KBM-7 (cell line): ENCODE measurements around the gene ZNF438.
"Not testable (repeated sequence)": the region's sequence is repeated elsewhere in the genome, so short reads cannot be mapped to it uniquely, and the experiment has no call there.

Experiments
- DNase-seq: peaks from one replicate; pipeline ENCODE4 v3.0.0-alpha.2; 2015
- in situ Hi-C: fragments of 300-500 bp; cut with MboI; formaldehyde crosslinking; loops from 2 replicates; pipeline ENCODE4 v1.14.3; 2020; ENCODE audit warnings: low sequenced_read_pairs, low pct_unique_long_range_greater_than_20kb, mixed read lengths

Gene ZNF438

GRCh38 chr10:30967650-30968410 lies 63.8 kb downstream of the ZNF438 start:
- in situ Hi-C loops: no loop called here
- no peak for DNase-seq

- in situ Hi-C loops: no loop called here
- no peak for DNase-seq
Measured at GRCh38 chr10:30963992-30964930, 67.4 kb downstream of the ZNF438 start.

- DNase-seq: no peak
- in situ Hi-C loops: no loop called here
Measured at GRCh38 chr10:30962522-30962921, 69.1 kb downstream of the ZNF438 start.

GRCh38 chr10:30959836-30960210 lies 71.8 kb downstream of the ZNF438 start:
- DNase-seq: no peak
- in situ Hi-C loops: no loop called here

GRCh38 chr10:30949218-30949617 lies 82.4 kb downstream of the ZNF438 start:
- DNase-seq, in situ Hi-C loops: not testable (repeated sequence)

GRCh38 chr10:30944005-30944404 lies 87.7 kb downstream of the ZNF438 start:
- in situ Hi-C loops: no loop called here
- DNase-seq: no peak

- in situ Hi-C loops: no loop called here
- no peak for DNase-seq
Measured at GRCh38 chr10:30943451-30943850, 88.2 kb downstream of the ZNF438 start.

GRCh38 chr10:30940256-30940655 lies 91.4 kb downstream of the ZNF438 start:
- in situ Hi-C loops: no loop called here
- no peak for DNase-seq

- DNase-seq: no peak
- in situ Hi-C loops: no loop called here
Measured at GRCh38 chr10:30939643-30940251, 91.9 kb downstream of the ZNF438 start.

GRCh38 chr10:30935078-30935477 lies 96.6 kb downstream of the ZNF438 start:
- in situ Hi-C loops: no loop called here
- peak; percentile 18 for DNase-seq

GRCh38 chr10:30931094-30931493 lies 100.6 kb downstream of the ZNF438 start:
- in situ Hi-C loops: no loop called here
- no peak for DNase-seq

GRCh38 chr10:30929901-30930520 lies 101.7 kb downstream of the ZNF438 start:
- DNase-seq: no peak
- in situ Hi-C loops: no loop called here

GRCh38 chr10:30929311-30929729 lies 102.3 kb downstream of the ZNF438 start:
- in situ Hi-C loops: not testable (repeated sequence)

GRCh38 chr10:30928742-30929141 lies 102.9 kb downstream of the ZNF438 start:
- in situ Hi-C loops: no loop called here
- DNase-seq: no peak

More at GRCh38 chr10:30929311-30929729, 102.3 kb downstream of the ZNF438 start:
- DNase-seq: not testable (repeated sequence)

- in situ Hi-C loops: no loop called here
- no peak for DNase-seq
Measured at GRCh38 chr10:30918651-30919050, 113.0 kb downstream of the ZNF438 start.

- in situ Hi-C loops: no loop called here
- no peak for DNase-seq
Measured at GRCh38 chr10:30917789-30918188, 113.9 kb downstream of the ZNF438 start.

GRCh38 chr10:30917067-30917466 lies 114.6 kb downstream of the ZNF438 start:
- no peak for DNase-seq
- in situ Hi-C loops: no loop called here

GRCh38 chr10:30915146-30915545 lies 116.5 kb downstream of the ZNF438 start:
- in situ Hi-C loops: no loop called here
- no peak for DNase-seq

GRCh38 chr10:30911303-30911863 lies 120.3 kb downstream of the ZNF438 start:
- DNase-seq: no peak
- in situ Hi-C loops: no loop called here
